SK-N-SH treated with all-trans-retinoic acid at 6 μM for 48 hours (cell line): Measurements from ENCODE around the gene BRD4.

Source experiments
- ARNTL ChIP-seq: fragments of 450-650 bp; formaldehyde crosslinking; IDR thresholded peaks from 2 replicates; pipeline ENCODE4 v1.5.0; 2020; ENCODE audit warnings: low read depth, mild to moderate bottlenecking, moderate library complexity, borderline replicate concordance
- CSRNP3 ChIP-seq: fragments of 250-450 bp; sonication (Bioruptor Pico); IDR thresholded peaks from 2 replicates; pipeline ENCODE4 v1.5.1; 2021; ENCODE audit warnings: mild to moderate bottlenecking, moderate library complexity
- RARB ChIP-seq: fragments of 250-450 bp; sonication (Bioruptor Pico); IDR thresholded peaks from 2 replicates; pipeline ENCODE4 v1.8.0; 2021; ENCODE audit warnings: mild to moderate bottlenecking, moderate library complexity
- TCF4 ChIP-seq: fragments of 250-450 bp; sonication (Bioruptor Pico); IDR thresholded peaks from 2 replicates; pipeline ENCODE4 v1.8.0; 2021; ENCODE audit warnings: mild to moderate bottlenecking, moderate library complexity, borderline replicate concordance
- ZC3H10 ChIP-seq: fragments of 250-450 bp; sonication (Bioruptor Pico); IDR thresholded peaks from 2 replicates; pipeline ENCODE4 v1.5.1; 2021; ENCODE audit warnings: mild to moderate bottlenecking, moderate library complexity
- ZFP3 ChIP-seq: fragments of 250-450 bp; sonication (Bioruptor Pico); IDR thresholded peaks from 2 replicates; pipeline ENCODE4 v1.5.0; 2020; ENCODE audit warnings: mild to moderate bottlenecking, moderate library complexity
- ZFP30 ChIP-seq: fragments of 450-650 bp; formaldehyde crosslinking; IDR thresholded peaks from 2 replicates; pipeline ENCODE4 v1.5.0; 2022; ENCODE audit warnings: mild to moderate bottlenecking, moderate library complexity
- ZNF8 ChIP-seq: fragments of 450-650 bp; formaldehyde crosslinking; IDR thresholded peaks from 2 replicates; pipeline ENCODE4 v1.5.0; 2020; ENCODE audit warnings: mild to moderate bottlenecking, moderate library complexity

- TF ChIP-seq ZC3H10 (CRISPR knock-in tag) (no peak), ARNTL (CRISPR knock-in tag) (no peak), ZFP30 (CRISPR knock-in tag) (no peak), TCF4 (no peak), ZFP3 (CRISPR knock-in tag) (no peak), ZNF8 (no peak), RARB (no peak), CSRNP3 (CRISPR knock-in tag) (no peak)
Observed at GRCh38 chr19:15201374-15202023, 130.8 kb downstream of the BRD4 start.
